ENCODE results near the gene DST.

DST gene

DNA sequence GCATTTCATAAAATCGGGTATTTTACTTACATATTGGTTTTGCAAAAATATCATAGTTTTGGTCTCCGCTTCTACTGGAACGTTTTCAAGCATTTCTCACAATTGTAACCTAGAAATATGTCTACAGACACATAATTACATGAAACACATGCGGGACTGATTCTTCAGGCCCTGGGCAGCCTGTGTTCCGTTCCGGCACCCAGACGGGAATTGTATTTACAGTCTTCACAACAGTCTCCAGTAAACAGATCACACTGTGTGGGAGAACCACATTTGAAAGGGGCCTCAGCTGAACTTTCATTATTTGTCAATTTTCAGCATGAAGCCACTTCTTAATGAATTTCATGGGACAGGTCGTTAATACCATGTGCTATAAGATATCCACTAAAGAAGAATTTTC, 196.9 kb downstream of the DST start:
- TF ChIP-seq YY1 (IDR thresholded peaks at IDR 0.05; ENCODE audit: insufficient read depth, insufficient read length): no peak
- no peak for TF ChIP-seq ZNF274 (IDR thresholded peaks at IDR 0.05; ENCODE audit: low read depth, low read length)
- no peak for TF ChIP-seq SUZ12 (IDR thresholded peaks at IDR 0.05; ENCODE audit: extremely low read depth, insufficient read depth, insufficient read length)
- Histone ChIP-seq H3K4me1 (ENCODE audit: insufficient read depth, insufficient read length) (no peaks in the 10 kb centered on the region), H3K36me3 (ENCODE audit: insufficient read depth, insufficient read length, low read length) (no peaks in the 10 kb centered on the region), H3K4me3 (ENCODE audit: insufficient read length, low read depth) (no peak overlapping the region), H3K9ac (ENCODE audit: insufficient read length, low read depth) (no peak overlapping the region), H3K27me3 (ENCODE audit: insufficient read depth, insufficient read length) (no peaks in the 10 kb centered on the region), H3K9me3 (ENCODE audit: insufficient read depth, low read length) (peaks cover 3% of the 10 kb centered on the region; the same call in 1 of the 2 replicates)
- no peak for DNase-seq (ENCODE audit: low read depth, low spot score)

DNA sequence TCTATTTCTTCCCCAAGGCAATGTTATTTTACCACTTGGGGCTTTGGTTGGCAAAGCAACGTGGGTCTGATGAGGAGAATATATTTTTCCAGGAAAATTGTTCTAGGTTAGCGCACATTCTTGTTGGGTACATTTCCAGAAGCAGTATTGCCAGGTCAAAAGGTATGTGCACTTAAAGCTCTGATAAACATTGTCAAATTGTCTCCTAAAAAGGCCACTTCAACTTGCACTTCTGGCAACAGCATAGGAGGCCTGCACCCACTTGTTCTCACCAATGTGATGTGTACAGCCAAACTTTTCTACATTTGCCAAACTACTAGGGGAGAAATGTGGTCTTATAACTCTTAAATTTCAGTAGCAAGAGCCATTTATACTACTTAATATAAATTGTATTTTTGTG, 197.8 kb downstream of the DST start:
- no peak for DNase-seq (ENCODE audit: low read depth, low spot score)
- TF ChIP-seq ZNF274 (IDR thresholded peaks at IDR 0.05; ENCODE audit: low read depth, low read length) (no peak), SUZ12 (IDR thresholded peaks at IDR 0.05; ENCODE audit: extremely low read depth, insufficient read depth, insufficient read length) (no peak), YY1 (IDR thresholded peaks at IDR 0.05; ENCODE audit: insufficient read depth, insufficient read length) (no peak)
- Histone ChIP-seq H3K9ac (ENCODE audit: insufficient read length, low read depth) (no peak overlapping the region), H3K9me3 (ENCODE audit: insufficient read depth, low read length) (peaks cover 12% of the 10 kb centered on the region; the same call in 1 of the 2 replicates), H3K4me3 (ENCODE audit: insufficient read length, low read depth) (no peak overlapping the region), H3K4me1 (ENCODE audit: insufficient read depth, insufficient read length) (no peaks in the 10 kb centered on the region), H3K27me3 (ENCODE audit: insufficient read depth, insufficient read length) (no peaks in the 10 kb centered on the region), H3K36me3 (ENCODE audit: insufficient read depth, insufficient read length, low read length) (no peaks in the 10 kb centered on the region)

DNA sequence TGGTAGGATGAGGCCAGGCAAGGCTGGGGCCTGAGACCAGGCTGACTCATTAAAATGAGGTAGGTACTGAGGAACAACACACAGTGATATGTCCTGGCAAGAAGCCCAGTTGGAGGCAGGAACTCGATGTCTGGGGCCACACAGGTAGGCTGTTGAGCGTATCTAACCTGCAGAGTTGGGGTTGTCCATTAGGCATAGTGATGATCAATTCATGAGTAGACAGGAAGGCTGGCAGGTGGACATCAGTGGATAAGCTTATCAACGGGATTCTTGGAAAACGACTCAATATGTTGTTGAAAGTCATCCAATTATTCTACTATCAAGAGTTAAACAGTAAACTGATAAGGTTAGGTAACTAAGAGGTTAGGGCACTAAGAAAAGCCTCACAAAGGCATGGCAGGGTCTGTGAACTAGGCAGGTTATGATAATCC, 202.1 kb downstream of the DST start:
- peaks cover 17% of the 10 kb centered on the region; the same call in 1 of the 2 replicates for H3K9me3 ChIP-seq (ENCODE audit: insufficient read depth, low read length)
- TF ChIP-seq YY1 (IDR thresholded peaks at IDR 0.05; ENCODE audit: insufficient read depth, insufficient read length): no peak
- no peak for TF ChIP-seq ZNF274 (IDR thresholded peaks at IDR 0.05; ENCODE audit: low read depth, low read length)
- no peaks in the 10 kb centered on the region for H3K27me3 ChIP-seq (ENCODE audit: insufficient read depth, insufficient read length)
- no peak overlapping the region for H3K4me3 ChIP-seq (ENCODE audit: insufficient read length, low read depth)
- DNase-seq (ENCODE audit: low read depth, low spot score): no peak
- no peaks in the 10 kb centered on the region for H3K4me1 ChIP-seq (ENCODE audit: insufficient read depth, insufficient read length)
- no peak overlapping the region for H3K9ac ChIP-seq (ENCODE audit: insufficient read length, low read depth)
- no peaks in the 10 kb centered on the region for H3K36me3 ChIP-seq (ENCODE audit: insufficient read depth, insufficient read length, low read length)

DNA sequence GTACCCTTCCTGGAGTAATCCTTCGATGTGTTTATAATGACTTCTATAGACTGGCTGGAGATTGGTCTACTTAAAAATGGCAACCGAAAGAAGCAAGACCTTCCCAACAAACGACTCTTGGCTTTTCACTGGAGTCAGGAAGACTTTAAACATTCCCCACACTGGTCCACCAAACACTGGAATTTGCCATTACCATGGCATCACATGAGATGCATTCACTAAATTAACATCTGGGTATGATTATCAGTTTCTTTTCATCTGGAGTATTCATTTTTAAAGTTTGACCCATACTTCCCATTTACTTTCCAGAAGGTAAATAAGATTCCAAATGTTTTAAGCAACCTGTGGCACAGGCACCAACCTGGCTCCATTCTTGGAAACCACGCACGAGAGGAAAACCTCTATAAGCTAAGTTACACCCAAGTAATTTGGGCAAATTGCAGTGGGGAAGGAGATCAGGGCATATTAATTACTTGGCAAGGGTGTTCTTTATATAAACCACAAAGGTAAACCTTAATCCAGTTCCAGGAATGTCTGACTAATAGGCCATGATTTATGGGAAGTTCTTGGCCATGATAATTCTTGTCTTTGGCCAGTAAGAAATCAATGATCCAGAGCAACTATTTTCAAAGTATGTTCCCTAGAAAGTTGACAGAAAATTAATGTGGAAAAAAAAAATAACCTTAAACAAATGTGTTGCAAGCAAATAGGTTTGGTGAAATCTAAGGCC, 205.4 kb downstream of the DST start:
- no peaks in the 10 kb centered on the region for H3K4me1 ChIP-seq (ENCODE audit: insufficient read depth, insufficient read length)
- no peak for DNase-seq (ENCODE audit: low read depth, low spot score)
- H3K36me3 ChIP-seq (ENCODE audit: insufficient read depth, insufficient read length, low read length): no peaks in the 10 kb centered on the region
- H3K4me3 ChIP-seq (ENCODE audit: insufficient read length, low read depth): no peak overlapping the region
- no peaks in the 10 kb centered on the region for H3K27me3 ChIP-seq (ENCODE audit: insufficient read depth, insufficient read length)
- TF ChIP-seq ZNF274 (IDR thresholded peaks at IDR 0.05; ENCODE audit: low read depth, low read length) (no peak), SUZ12 (IDR thresholded peaks at IDR 0.05; ENCODE audit: extremely low read depth, insufficient read depth, insufficient read length) (no peak), YY1 (IDR thresholded peaks at IDR 0.05; ENCODE audit: insufficient read depth, insufficient read length) (no peak)
- peaks cover 17% of the 10 kb centered on the region; the same call in 1 of the 2 replicates for H3K9me3 ChIP-seq (ENCODE audit: insufficient read depth, low read length)
- no peak overlapping the region for H3K9ac ChIP-seq (ENCODE audit: insufficient read length, low read depth)

DNA sequence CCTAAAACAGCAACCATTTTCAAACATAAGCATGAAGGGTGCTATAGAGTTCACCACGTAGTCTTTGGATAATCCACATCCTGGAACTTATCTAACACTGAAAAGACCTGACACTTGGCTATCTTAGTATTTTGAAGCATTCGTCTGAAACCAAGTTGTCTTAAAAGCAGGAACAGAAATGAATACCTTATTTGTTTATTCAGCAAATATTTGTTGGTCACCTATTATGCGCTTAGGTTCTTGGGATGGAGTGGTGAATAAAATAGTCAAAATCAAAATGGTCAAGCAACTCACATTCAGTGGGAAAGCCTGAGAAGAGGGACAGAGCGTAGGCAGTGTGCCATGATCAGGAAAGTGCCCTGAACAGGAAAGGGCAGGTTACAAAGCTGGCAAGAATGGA, 206.9 kb downstream of the DST start:
- no peak overlapping the region for H3K9ac ChIP-seq (ENCODE audit: insufficient read length, low read depth)
- DNase-seq (ENCODE audit: low read depth, low spot score): no peak
- H3K4me1 ChIP-seq (ENCODE audit: insufficient read depth, insufficient read length): no peaks in the 10 kb centered on the region
- H3K4me3 ChIP-seq (ENCODE audit: insufficient read length, low read depth): no peak overlapping the region
- TF ChIP-seq SUZ12 (IDR thresholded peaks at IDR 0.05; ENCODE audit: extremely low read depth, insufficient read depth, insufficient read length) (no peak), ZNF274 (IDR thresholded peaks at IDR 0.05; ENCODE audit: low read depth, low read length) (no peak), YY1 (IDR thresholded peaks at IDR 0.05; ENCODE audit: insufficient read depth, insufficient read length) (no peak)
- no peaks in the 10 kb centered on the region for H3K27me3 ChIP-seq (ENCODE audit: insufficient read depth, insufficient read length)
- H3K36me3 ChIP-seq (ENCODE audit: insufficient read depth, insufficient read length, low read length): no peaks in the 10 kb centered on the region
- H3K9me3 ChIP-seq (ENCODE audit: insufficient read depth, low read length): peaks cover 14% of the 10 kb centered on the region; the same call in 1 of the 2 replicates

DNA sequence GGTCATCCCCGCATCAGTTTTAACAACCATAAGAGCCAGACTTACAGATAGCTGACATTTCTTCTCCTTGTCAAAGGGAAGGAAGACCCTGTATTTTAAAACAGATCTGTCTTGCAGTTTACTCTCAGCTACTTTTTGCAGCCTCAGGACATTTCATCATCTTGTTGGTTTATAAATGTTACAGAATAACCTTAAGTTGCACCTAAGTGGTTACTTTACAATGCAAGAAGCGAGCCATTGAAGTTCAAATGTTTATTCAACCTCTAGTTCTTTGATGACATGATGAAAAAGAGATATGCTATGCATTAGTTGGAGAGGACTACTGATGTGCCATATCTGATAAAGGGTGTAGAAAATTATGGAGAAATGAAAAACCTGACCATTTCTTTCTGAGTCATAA, 207.4 kb downstream of the DST start:
- TF ChIP-seq SUZ12 (IDR thresholded peaks at IDR 0.05; ENCODE audit: extremely low read depth, insufficient read depth, insufficient read length) (no peak), YY1 (IDR thresholded peaks at IDR 0.05; ENCODE audit: insufficient read depth, insufficient read length) (no peak), ZNF274 (IDR thresholded peaks at IDR 0.05; ENCODE audit: low read depth, low read length) (no peak)
- Histone ChIP-seq H3K4me3 (ENCODE audit: insufficient read length, low read depth) (no peak overlapping the region), H3K4me1 (ENCODE audit: insufficient read depth, insufficient read length) (no peaks in the 10 kb centered on the region), H3K9me3 (ENCODE audit: insufficient read depth, low read length) (peaks cover 10% of the 10 kb centered on the region; the same call in 1 of the 2 replicates), H3K27me3 (ENCODE audit: insufficient read depth, insufficient read length) (no peaks in the 10 kb centered on the region), H3K9ac (ENCODE audit: insufficient read length, low read depth) (no peak overlapping the region), H3K36me3 (ENCODE audit: insufficient read depth, insufficient read length, low read length) (no peaks in the 10 kb centered on the region)
- no peak for DNase-seq (ENCODE audit: low read depth, low spot score)

DNA sequence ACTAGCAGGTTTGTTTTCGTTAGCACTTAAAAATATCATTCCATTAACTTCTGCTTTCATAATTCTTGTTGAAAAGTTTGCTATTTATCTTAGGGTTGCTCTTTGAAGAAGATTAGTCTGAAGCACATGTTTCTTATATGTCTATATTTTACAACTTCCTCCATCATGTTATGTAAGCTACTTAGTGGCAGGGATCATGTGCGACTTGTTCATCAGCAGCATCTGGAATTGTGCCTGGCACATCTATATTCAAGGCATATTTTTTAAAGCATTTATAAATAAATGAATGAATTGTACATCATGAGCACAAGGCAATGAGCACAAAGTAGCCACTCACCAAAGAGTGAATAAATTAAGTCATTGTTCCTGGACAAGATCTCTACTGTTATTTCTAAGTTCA, 208.1 kb downstream of the DST start:
- no peaks in the 10 kb centered on the region for H3K36me3 ChIP-seq (ENCODE audit: insufficient read depth, insufficient read length, low read length)
- H3K9ac ChIP-seq (ENCODE audit: insufficient read length, low read depth): no peak overlapping the region
- no peaks in the 10 kb centered on the region for H3K4me1 ChIP-seq (ENCODE audit: insufficient read depth, insufficient read length)
- peaks cover 3% of the 10 kb centered on the region; the same call in 1 of the 2 replicates for H3K9me3 ChIP-seq (ENCODE audit: insufficient read depth, low read length)
- TF ChIP-seq SUZ12 (IDR thresholded peaks at IDR 0.05; ENCODE audit: extremely low read depth, insufficient read depth, insufficient read length): no peak
- TF ChIP-seq ZNF274 (IDR thresholded peaks at IDR 0.05; ENCODE audit: low read depth, low read length): no peak
- TF ChIP-seq YY1 (IDR thresholded peaks at IDR 0.05; ENCODE audit: insufficient read depth, insufficient read length): no peak
- no peak overlapping the region for H3K4me3 ChIP-seq (ENCODE audit: insufficient read length, low read depth)
- DNase-seq (ENCODE audit: low read depth, low spot score): no peak
- no peaks in the 10 kb centered on the region for H3K27me3 ChIP-seq (ENCODE audit: insufficient read depth, insufficient read length)

Data from NT2/D1 (cell line).